ACHN (cell line): ENCODE measurements around the gene PRDM2.

Experiments used
- DNase-seq: peaks from one replicate; pipeline ENCODE4 v3.0.0-alpha.2; 2015
- in situ Hi-C: cut with HindIII; loops from 2 replicates; pipeline ENCODE4 v1.10.0; 2017; ENCODE audit warnings: low sequenced_read_pairs, low pct_ligation_motif_present, low pct_unique_long_range_greater_than_20kb

Gene PRDM2

GRCh38 chr1:13775916-13776315 is 75.9 kb downstream of the PRDM2 start:
- in situ Hi-C loops: no loop called here
- no peak for DNase-seq

- in situ Hi-C loops: no loop called here
- no peak for DNase-seq
These were observed 78.4 kb downstream of the PRDM2 start for GRCh38 chr1:13778431-13778830.

DNA sequence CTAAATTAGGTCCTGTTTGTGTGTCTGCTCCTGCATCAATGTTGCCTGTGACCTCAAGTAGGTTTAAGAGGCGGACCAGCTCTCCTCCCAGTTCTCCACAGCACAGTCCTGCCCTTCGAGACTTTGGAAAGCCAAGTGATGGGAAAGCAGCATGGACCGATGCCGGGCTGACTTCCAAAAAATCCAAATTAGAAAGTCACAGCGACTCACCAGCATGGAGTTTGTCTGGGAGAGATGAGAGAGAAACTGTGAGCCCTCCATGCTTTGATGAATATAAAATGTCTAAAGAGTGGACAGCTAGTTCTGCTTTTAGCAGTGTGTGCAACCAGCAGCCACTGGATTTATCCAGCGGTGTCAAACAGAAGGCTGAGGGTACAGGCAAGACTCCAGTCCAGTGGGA is 79.9 kb downstream of the PRDM2 start:
- in situ Hi-C loops: no loop called here
- DNase-seq: no peak

- in situ Hi-C loops: no loop called here
- DNase-seq: no peak
These were observed 80.8 kb downstream of the PRDM2 start for GRCh38 chr1:13780780-13781179.

DNA sequence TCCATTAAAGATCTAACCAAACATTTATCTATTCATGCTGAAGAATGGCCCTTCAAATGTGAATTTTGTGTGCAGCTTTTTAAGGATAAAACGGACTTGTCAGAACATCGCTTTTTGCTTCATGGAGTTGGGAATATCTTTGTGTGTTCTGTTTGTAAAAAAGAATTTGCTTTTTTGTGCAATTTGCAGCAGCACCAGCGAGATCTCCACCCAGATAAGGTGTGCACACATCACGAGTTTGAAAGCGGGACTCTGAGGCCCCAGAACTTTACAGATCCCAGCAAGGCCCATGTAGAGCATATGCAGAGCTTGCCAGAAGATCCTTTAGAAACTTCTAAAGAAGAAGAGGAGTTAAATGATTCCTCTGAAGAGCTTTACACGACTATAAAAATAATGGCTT is 81.2 kb downstream of the PRDM2 start:
- no peak for DNase-seq
- in situ Hi-C loops: no loop called here

DNA sequence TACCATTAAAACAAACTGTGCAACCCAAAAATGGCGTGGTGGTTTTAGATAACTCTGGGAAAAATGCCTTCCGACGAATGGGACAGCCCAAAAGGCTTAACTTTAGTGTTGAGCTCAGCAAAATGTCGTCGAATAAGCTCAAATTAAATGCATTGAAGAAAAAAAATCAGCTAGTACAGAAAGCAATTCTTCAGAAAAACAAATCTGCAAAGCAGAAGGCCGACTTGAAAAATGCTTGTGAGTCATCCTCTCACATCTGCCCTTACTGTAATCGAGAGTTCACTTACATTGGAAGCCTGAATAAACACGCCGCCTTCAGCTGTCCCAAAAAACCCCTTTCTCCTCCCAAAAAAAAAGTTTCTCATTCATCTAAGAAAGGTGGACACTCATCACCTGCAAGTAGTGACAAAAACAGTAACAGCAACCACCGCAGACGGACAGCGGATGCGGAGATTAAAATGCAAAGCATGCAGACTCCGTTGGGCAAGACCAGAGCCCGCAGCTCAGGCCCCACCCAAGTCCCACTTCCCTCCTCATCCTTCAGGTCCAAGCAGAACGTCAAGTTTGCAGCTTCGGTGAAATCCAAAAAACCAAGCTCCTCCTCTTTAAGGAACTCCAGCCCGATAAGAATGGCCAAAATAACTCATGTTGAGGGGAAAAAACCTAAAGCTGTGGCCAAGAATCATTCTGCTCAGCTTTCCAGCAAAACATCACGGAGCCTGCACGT is 82.1 kb downstream of the PRDM2 start:
- in situ Hi-C loops: no loop called here
- DNase-seq: no peak

DNA sequence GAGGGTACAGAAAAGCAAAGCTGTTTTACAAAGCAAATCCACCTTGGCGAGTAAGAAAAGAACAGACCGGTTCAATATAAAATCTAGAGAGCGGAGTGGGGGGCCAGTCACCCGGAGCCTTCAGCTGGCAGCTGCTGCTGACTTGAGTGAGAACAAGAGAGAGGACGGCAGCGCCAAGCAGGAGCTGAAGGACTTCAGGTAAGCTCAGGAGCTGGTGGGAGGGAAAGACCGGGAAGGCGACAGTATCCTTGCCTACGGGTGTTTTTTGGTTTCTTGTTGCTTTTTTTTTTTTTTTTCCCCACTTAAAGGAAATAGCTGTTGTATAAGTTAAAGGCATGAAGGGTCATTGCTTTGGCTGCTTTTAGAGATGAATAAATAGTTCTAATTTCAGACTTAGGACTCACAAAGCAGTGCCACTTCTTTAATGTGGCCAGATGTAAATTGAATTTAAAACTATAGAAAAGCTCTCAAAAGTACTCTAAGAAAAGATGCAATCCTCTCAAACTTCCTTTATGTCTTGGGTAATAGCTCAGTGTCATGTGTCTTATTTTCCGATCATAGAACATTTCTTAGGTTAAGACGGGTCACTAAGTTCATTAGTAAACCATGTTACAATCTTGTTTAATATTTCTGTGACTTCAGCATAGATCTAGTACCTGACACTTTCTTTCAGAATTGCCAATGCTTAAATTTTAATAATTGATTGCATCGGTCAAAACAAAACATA is 82.8 kb downstream of the PRDM2 start:
- in situ Hi-C loops: no loop called here
- DNase-seq: no peak

DNA sequence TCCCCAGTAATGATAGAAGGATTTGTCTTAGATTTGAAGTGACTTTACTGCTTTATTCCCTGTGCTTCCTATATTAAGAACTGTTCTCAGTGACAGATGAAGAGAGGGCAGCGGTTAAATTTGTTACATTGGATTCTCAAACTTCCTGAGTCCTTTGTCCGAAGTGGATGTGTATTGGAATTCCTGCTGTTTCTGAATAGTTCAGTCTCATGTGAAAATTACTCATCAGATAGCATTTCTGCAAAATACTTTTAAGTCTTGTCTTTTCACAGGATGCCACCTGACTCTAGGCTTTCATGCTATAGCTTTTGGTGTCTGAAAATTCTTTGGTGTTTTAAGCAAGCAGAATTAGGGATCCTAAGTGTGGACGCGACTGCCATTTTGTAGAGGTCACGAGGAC is 83.6 kb downstream of the PRDM2 start:
- in situ Hi-C loops: no loop called here
- DNase-seq: no peak

DNA sequence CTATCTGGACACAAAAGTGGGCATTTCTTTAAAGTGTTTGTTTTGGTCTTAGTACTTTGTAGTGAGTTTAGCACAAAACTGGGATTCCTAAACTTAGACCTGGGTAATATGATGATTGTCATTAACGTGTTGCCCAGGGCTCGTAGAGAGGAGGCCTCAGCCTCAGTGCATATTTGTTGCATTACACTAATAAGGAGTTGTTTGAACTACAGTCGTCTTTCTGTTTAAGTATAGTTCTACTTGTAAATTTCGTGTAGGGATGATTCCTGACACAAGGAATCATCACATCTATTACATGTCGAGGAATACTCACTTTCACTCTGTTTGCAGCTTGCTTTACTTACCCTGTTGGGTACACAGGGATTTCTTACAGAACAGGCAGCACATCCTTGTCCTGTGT is 85.0 kb downstream of the PRDM2 start:
- in situ Hi-C loops: no loop called here
- DNase-seq: no peak

GRCh38 chr1:13786541-13786940 is 86.6 kb downstream of the PRDM2 start:
- in situ Hi-C loops: no loop called here
- DNase-seq: no peak

- DNase-seq: no peak
- in situ Hi-C loops: no loop called here
These were observed 88.8 kb downstream of the PRDM2 start for GRCh38 chr1:13788795-13789194.

GRCh38 chr1:13790290-13791030 is 90.5 kb downstream of the PRDM2 start:
- no peak for DNase-seq
- in situ Hi-C loops: no loop called here

DNA sequence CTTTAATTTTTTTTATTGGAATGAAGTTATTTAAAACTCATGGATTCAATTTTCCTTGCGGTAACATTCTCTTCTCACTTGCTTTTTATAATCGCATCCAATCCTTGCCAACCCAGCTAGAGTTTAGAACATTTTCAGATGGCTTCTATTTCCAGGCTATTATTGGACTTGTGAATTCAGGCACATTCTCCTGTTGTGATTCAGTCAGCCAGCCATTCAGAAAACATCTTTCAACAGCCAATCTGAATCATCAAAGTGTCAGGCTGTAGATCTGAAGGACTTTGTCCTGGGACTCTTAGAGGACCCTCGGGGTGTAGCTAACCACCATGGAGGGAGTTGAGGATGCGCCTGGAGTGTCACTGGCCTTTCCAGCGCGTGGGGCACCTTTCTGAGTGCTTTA is 92.4 kb downstream of the PRDM2 start:
- no peak for DNase-seq
- in situ Hi-C loops: no loop called here

DNA sequence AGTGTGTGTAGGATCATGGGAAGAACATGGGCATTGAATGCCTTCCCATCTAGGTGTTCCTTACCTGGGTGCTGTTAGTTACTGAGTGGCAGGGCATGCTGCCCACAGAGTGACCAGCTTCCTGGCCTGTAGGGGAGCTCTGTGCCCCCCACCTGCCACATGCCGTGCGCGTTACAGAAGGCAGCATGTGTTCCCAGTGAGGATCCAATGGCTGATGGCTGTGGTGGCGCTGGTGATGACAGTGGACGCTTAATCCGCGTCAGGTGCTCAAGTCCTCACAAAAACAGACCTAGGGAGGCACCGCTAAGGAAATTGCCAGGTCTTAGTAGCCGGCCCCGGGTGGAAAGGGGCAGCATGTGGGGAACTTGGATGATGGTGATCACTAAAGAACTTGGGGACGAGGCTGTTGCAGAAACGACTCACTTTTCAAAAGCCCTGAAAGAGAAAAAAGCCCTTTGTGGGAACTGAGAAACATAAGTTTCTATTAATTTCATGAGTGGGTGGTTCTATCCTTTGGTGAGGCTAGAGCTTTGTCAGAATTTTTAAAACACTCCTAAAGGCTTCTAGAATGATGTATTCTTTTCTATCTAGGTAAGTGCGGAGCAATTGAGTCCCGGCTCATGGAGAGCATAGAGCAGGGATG is 93.2 kb downstream of the PRDM2 start:
- no peak for DNase-seq
- in situ Hi-C loops: no loop called here

DNA sequence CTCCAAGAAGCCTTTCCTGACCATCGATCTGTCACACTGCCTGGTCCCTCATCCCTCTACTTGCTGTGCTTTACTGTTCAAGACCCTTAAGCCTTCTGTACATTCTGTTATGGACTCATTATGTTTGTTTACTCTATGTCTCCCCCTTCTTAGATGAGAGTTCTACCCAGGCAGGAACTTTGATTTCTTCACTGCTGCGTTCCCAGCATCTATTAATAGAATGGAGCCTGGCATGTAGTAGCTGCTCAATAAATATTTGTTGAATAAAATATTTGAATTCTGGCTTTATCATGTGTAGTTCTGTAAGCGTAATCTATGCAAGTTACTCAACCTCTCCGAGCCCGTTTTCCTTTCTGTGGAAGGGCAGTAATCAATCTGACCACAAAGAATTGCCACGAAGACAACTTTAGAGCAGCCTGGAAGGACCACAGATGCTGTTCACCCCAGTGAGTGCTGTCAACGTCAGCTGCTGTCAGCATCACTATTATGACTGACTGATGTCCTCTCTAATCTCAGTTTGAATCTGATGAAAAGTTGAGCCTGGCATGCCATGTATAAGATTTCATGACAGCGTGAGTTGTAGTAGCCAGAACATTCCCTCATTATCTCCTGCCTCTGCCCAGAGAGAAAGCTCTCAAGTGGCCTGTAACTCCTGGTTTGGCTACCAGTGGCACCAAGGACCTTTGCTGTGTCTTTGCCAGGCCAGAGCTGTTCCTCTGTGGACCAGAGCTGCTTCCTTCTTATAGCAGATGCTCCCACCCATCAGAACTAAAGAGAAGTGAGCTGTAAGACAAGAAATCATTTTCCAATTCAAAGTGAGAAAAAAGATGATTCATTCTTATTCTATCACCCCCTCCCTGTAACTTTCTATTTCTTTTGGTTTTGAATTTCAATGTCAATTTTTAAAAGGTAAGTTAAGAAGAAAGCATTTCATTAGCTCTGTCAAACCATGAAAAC is 94.5 kb downstream of the PRDM2 start:
- DNase-seq: no peak
- in situ Hi-C loops: no loop called here

DNA sequence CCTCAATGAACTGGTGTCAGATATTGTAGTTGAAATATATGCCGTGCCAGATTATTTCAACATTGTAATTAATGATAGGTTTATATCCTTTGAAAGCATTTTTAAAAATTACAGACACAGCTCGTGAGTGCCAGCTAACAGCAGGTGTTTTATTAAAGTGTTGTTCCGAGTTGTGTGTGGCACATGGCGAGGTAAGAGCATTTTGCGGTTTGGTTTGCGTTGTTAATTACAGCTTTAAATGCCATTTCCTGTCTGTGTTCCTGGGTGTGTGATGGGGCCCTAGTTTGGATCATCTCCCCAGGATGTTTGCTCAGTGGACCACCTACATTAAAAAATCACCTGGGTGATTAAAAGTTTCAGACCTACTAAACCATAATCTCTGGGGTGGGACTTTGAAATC is 97.4 kb downstream of the PRDM2 start:
- no peak for DNase-seq
- in situ Hi-C loops: no loop called here

DNA sequence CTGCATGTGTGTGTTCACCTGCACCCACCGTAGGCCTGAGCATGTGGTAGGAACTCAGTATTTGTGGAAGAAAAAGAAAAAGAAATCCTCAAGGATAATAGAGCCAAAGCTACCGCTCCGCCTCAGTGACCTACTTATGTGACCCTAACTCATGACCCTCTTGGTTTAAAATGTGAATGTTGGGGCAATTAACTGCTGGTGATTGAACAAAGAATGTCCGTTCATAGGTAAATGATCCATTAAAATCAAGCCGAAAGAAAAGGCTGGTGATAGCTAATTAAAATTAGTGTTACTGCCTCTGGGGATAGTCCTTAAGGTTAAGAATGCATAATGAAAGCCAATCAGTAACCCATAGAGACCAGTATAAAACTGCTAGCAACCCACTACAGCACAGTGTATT is 98.1 kb downstream of the PRDM2 start:
- DNase-seq: no peak
- in situ Hi-C loops: no loop called here
